ENCODE measurements around the gene HOATZ. TPM values are rescaled to one million over a fixed set of nuclear protein-coding genes. Genes with fewer than 3 reads are reported as not detected.

HOATZ gene
- total RNA-seq, 2 experiments from 2014 or later: not detected

GRCh38 chr11:111472228-111472627 lies 42.4 kb upstream of the HOATZ start:
- Mint-ChIP-seq H3K9me3 (peaks cover 5% of the 10 kb centered on the region), H3K4me3 (no peak overlapping the region), H3K4me1 (ENCODE audit: low read depth) (peaks cover 6% of the 10 kb centered on the region), H3K36me3 (ENCODE audit: low read depth) (no peaks in the 10 kb centered on the region), H3K27ac (no peak overlapping the region), H3K27me3 (peaks cover 5% of the 10 kb centered on the region)
- ChIA-PET POLR2A (no interaction called here), CTCF (interaction anchor here (1.1 kb wide), 1 partner anchor 18 kb away, joined by 3 read pairs; no protein-coding TSS in a partner anchor)
- intact Hi-C loops (cut with micrococcal nuclease): no loop called here
- DNase-seq: no peak
- no peak for ATAC-seq
- no peak for TF ChIP-seq CTCF (IDR thresholded peaks at IDR 0.05)

GRCh38 chr11:111474432-111474831 lies 40.1 kb upstream of the HOATZ start:
- peaks cover 4% of the 10 kb centered on the region for H3K27me3 Mint-ChIP-seq
- H3K36me3 Mint-ChIP-seq (ENCODE audit: low read depth): no peaks in the 10 kb centered on the region
- ATAC-seq (no peak), DNase-seq (no peak)
- intact Hi-C loops (cut with micrococcal nuclease): no loop called here
- peaks cover 5% of the 10 kb centered on the region for H3K9me3 Mint-ChIP-seq
- TF ChIP-seq CTCF (IDR thresholded peaks at IDR 0.05): no peak
- H3K4me1 Mint-ChIP-seq (ENCODE audit: low read depth): peaks cover 3% of the 10 kb centered on the region
- POLR2A ChIA-PET: no interaction called here
- H3K4me3 Mint-ChIP-seq: no peak overlapping the region
- CTCF ChIA-PET: no interaction called here
- H3K27ac Mint-ChIP-seq: no peak overlapping the region

GRCh38 chr11:111476366-111476765 lies 38.2 kb upstream of the HOATZ start:
- intact Hi-C loops (cut with micrococcal nuclease): no loop called here
- no peak for ATAC-seq
- H3K27ac Mint-ChIP-seq: no peak overlapping the region
- no peak for TF ChIP-seq CTCF (IDR thresholded peaks at IDR 0.05)
- CTCF ChIA-PET: interaction anchor here (1.0 to 1.4 kb wide), 2 partner anchors 18 to 22 kb away, joined by 3 read pairs; no protein-coding TSS in a partner anchor
- POLR2A ChIA-PET: interaction anchor here (1.9 kb wide), 1 partner anchor 20 kb away, joined by 6 read pairs; no protein-coding TSS in a partner anchor
- no peak overlapping the region for H3K4me3 Mint-ChIP-seq
- no peaks in the 10 kb centered on the region for H3K36me3 Mint-ChIP-seq (ENCODE audit: low read depth)
- H3K9me3 Mint-ChIP-seq: peaks cover 5% of the 10 kb centered on the region
- DNase-seq: no peak
- no peaks in the 10 kb centered on the region for H3K4me1 Mint-ChIP-seq (ENCODE audit: low read depth)
- H3K27me3 Mint-ChIP-seq: peaks cover 6% of the 10 kb centered on the region

GRCh38 chr11:111476956-111477355 lies 37.6 kb upstream of the HOATZ start:
- POLR2A ChIA-PET: interaction anchor here (1.9 kb wide), 1 partner anchor 20 kb away, joined by 6 read pairs; no protein-coding TSS in a partner anchor
- CTCF ChIA-PET: interaction anchor here (1.0 to 2.8 kb wide), 2 partner anchors 21 to 22 kb away, joined by 3 to 9 read pairs; no protein-coding TSS in a partner anchor

More at GRCh38 chr11:111476956-111477355, 37.6 kb upstream of the HOATZ start:
- peaks cover 5% of the 10 kb centered on the region for H3K9me3 Mint-ChIP-seq
- H3K4me1 Mint-ChIP-seq (ENCODE audit: low read depth): no peaks in the 10 kb centered on the region
- H3K27ac Mint-ChIP-seq: no peak overlapping the region
- no peak for TF ChIP-seq CTCF (IDR thresholded peaks at IDR 0.05)
- intact Hi-C loops (cut with micrococcal nuclease): no loop called here
- peaks cover 6% of the 10 kb centered on the region for H3K27me3 Mint-ChIP-seq
- no peak for DNase-seq
- H3K36me3 Mint-ChIP-seq (ENCODE audit: low read depth): no peaks in the 10 kb centered on the region
- no peak overlapping the region for H3K4me3 Mint-ChIP-seq
- no peak for ATAC-seq

Data from activated CD8-positive, alpha-beta T cell treated with anti-CD3 and anti-CD28 coated beads for 36 hours (primary cell).